HG02571 (cell line): Measurements from ENCODE around the gene CDH5.

Experiments used
- ATAC-seq: cut with Tn5 transposase; IDR thresholded peaks from one replicate; pipeline ENCODE4 v1.9.1; 2021; ENCODE audit warnings: mild to moderate bottlenecking, moderate library complexity; ENCODE audit not compliant: unreplicated experiment

CDH5 gene

GRCh38 chr16:66373667-66374066 is 7.2 kb downstream of the CDH5 start:
- ATAC-seq: no peak

DNA sequence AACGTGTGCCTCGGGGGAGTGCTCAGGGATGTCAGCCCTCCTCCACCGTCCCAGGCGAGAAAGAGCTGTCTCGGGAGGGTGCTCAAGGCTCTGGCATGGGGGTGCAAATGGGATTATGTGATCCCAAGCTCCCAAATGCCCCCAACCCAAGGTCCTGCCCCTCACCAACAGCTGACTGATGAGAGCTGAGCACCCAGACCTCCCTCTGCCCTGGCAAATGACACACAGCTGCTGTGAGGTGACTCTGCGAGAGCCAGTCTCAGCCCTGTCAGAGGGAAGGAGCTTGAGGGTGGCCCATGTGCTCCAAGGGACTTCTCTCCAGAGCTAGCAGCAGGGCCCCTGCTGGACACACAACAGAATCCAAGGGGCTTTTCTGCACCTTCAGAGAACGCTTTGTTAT is 7.7 kb downstream of the CDH5 start:
- ATAC-seq: no peak

- no peak for ATAC-seq
These were observed 9.0 kb downstream of the CDH5 start for GRCh38 chr16:66375451-66375850.

DNA sequence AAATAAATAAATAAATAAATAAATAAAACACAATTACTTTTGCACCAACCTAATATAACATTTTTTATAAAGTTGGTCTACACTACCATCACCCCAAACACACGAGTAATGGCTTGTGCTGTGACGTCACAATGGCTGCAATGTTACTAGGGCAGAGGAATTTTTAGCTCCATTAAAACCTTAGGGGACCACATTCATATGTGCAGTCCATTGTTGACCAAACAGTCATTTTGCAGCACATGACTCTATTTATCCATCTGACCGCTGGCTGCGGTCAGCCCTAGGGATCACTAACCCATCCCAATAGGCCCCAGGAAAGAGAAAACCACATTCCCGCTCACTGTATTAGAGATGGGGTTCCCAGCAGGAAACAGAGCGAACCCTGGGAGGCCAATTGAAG is 9.6 kb downstream of the CDH5 start:
- no peak for ATAC-seq

DNA sequence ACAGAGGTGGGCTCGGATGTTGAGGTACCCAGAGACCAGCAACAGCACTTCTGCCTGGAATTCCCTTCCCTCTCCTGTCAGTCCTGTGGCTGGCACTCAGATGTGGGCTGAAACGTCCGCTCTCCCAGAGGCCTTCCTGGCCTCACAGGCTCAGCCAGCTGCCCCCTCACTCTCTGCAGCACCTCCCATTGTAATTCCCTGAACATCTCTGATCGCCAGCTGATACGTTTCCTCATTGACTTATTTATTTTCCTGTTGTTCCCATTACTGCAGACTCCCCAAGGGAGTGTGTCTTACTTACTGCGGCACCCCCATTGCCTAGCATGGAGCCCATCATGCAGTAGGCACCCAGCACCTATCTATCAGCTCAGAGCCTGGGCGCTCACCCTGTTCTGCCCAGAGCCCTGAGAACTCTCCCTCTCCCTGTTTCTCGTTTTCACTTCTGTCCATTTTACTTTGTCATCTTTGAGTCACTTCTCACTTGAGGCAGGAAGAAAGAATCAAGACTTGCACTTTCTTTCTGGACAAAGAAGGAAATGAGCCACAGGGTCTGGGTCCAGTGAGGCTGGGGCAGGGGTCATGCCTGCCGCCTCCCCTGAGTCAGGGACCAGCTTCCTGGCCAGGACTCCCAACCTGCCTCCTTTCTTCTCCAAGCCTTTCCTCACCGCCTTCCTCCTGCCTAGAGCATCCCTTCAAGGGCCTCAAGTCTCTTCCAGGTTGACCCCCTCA is 10.2 kb downstream of the CDH5 start:
- no peak for ATAC-seq

DNA sequence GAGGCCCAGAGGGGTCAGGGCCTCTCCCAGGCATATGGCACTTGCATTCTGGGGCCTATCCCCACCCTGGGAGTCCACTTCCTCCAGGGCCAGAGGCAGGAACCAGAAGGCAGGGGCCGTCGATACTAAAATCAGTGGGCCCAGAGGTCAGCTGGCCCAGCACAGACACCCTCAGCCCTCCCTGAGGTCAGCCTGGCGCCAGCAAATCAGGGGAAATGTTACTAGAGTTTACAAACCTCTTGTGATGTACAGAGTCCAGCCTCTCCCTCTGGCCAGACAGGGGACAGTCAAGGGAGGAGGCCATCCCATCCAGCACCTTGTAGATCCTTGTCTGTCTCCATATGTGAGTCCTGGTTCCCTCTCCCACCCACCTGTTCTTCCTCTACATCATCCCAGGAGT is 10.8 kb downstream of the CDH5 start:
- ATAC-seq: no peak

DNA sequence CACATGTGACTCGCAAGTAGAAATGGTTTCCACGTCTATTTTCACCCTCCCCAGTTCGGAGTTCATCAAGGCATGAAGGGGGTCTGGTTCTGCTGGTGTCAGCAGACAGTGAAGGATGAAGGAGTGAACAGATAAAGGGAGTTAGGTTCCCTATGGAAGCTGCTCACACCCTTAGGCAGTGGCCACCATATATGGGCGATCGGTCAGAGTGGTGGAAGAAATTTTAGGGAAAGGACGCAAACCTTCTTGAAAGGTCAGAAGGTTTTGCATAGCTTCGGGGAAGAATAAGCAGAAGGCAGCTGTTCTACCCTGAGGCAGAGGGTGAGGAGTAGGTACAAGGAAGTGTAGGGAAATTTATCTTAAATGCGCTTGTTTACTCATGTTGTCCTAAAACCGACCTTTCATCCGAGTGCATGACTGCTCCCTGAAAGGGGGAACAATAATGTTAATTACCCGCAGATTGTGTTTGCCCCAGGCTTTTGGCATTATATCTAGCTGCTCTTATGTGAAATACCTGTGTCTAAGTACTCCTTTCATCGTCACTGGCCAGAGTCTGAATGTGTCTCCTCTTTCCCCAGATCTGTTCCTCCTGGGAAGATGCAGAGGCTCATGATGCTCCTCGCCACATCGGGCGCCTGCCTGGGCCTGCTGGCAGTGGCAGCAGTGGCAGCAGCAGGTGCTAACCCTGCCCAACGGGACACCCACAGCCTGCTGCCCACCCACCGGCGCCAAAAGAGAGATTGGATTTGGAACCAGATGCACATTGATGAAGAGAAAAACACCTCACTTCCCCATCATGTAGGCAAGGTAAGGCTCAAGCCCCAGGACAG is 12.5 kb downstream of the CDH5 start:
- no peak for ATAC-seq

GRCh38 chr16:66379571-66379941 is 13.1 kb downstream of the CDH5 start:
- ATAC-seq: no peak

- ATAC-seq: no peak
These were observed 13.9 kb downstream of the CDH5 start for GRCh38 chr16:66380421-66380820.

GRCh38 chr16:66381585-66382170 is 15.2 kb downstream of the CDH5 start:
- ATAC-seq: no peak

GRCh38 chr16:66382171-66382965 is 15.9 kb downstream of the CDH5 start:
- ATAC-seq: no peak

DNA sequence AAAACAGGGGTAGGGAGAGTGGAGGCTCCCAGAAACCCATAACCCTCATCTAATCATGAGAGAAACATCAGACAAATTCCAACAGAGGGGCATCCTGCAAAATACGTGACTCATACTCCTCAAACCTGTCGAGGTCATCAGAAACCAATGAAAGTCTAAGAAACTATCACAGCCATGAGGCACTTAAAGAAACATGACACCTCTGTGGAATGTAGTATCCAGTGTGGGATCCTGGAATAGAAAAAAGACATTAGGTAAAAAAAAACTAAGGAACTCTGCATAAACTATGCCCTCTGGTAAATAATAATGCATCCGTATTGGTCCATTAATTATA is 16.4 kb downstream of the CDH5 start:
- ATAC-seq: no peak

GRCh38 chr16:66383551-66383950 is 17.1 kb downstream of the CDH5 start:
- ATAC-seq: no peak

DNA sequence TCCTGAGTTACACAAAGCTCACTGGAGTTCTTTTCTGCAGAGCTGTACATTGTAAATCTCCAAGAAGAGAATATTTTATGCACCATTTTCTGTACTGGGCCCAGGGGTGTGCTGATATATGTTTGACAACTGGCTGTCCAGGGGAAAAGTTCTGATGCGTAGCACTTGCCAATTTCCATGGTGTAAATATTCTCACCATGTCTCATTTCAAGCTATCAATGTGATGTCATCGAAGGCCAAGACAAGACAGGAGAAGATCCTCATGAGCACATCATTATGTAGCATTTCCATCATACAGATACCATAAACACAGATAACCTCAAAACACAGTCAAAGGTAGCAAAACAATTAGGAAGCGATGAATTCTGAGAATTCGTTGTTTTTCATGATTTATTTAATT is 18.9 kb downstream of the CDH5 start:
- no peak for ATAC-seq

DNA sequence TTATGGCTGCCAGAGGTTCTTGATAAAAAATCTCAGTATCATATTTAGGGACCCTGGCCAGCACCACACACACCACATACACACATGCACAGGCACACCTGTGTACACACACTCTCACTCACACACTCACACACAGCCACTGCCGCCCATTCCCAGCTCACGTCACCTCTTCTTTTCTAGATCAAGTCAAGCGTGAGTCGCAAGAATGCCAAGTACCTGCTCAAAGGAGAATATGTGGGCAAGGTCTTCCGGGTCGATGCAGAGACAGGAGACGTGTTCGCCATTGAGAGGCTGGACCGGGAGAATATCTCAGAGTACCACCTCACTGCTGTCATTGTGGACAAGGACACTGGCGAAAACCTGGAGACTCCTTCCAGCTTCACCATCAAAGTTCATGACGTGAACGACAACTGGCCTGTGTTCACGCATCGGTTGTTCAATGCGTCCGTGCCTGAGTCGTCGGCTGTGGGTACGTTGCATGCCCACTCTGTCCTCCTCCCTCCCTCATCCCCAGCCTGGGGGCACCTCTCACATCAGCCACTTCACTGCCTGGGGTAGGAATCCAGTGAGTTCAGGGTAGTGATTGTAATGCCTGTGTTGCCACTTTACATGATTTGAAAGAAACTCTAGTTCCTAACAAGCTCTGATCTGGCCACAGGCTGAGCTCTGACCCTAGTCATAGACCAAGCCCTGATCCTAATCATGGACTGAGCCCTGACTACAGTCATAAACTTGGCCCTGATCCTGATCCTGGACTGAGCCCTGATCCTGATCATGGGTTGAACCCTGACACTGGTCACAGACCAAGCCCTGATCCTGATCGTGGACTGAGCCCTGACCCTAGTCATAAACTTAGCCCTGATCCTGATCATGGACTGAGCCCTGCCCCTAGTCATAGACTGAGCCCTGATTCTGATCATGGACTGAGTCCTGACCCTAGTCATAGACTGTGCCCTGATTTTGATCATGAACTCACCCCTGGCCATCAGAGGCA is 20.4 kb downstream of the CDH5 start:
- no peak for ATAC-seq

GRCh38 chr16:66387817-66388332 is 21.4 kb downstream of the CDH5 start:
- no peak for ATAC-seq

GRCh38 chr16:66388350-66389139 is 22.1 kb downstream of the CDH5 start:
- no peak for ATAC-seq

- no peak for ATAC-seq
These were observed 23.0 kb downstream of the CDH5 start for GRCh38 chr16:66389256-66390176.
